ENCODE data around the gene LRRFIP1.
"Not testable (repeated sequence)": the region's sequence is repeated elsewhere in the genome, so short reads cannot be mapped to it uniquely, and the experiment has no call there.

The LRRFIP1 gene

DNA sequence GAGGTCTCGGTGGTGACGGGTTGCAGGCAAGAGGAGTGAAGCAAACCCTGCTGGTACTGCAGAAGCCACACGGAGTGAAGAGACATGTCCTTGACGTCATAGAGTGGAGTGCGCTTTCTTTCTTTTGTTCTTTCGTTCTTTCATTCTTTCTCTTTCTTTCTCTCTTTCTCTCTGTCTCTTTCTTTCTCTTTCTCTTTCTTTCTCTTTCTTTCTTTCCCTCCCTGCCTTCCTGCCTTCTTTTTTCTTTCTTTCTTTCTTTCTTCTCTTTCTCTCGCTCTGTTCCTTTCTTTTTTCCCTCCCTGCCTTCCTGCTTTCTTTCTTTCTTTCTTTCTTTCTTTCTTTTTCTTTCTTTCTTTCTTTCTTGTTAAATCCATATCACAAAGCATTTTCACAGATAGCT lies 39.2 kb downstream of the LRRFIP1 start:
- DNase-seq = no peak

- not testable (repeated sequence) for DNase-seq
Observed at GRCh38 chr2:237667050-237667576, 39.7 kb downstream of the LRRFIP1 start.

DNA sequence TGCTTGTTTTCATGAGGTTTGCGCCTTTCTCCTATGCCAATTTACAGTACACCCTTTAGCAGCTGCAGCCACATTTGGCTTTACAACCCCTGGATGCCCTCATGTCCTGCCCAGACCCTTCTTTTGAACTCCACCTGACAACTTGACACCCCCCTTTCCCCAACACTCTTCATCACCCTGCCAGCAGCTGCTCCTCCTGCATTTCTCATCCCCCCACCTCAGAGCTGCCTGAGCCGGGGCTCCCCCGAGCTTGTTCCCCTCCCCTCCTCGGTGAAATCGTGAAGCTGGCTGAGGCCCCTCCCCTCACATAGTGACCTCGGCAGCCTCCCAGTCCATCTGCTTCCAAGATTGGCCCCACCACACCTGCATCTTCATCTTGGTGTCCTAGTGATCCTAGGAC lies 40.5 kb downstream of the LRRFIP1 start:
- no peak for DNase-seq

DNA sequence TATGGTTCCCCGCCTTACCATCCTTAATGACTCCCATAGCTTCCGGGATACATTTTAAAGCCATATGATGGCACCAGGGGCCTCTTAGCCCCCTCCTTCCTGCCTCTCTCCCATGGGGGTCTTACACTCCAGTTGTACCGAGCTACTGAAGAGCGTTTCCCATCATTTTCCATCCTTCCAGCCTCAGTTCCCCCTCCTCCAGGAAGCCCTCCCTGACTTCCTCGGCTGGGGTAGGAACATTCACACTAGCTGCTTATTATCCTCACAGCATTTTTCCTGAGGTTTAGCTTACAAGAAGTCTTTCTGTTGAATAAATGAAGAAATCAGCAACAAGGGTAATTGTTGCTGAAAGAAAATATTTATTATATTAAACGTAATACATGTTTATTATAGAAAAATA lies 41.1 kb downstream of the LRRFIP1 start:
- DNase-seq = no peak

DNA sequence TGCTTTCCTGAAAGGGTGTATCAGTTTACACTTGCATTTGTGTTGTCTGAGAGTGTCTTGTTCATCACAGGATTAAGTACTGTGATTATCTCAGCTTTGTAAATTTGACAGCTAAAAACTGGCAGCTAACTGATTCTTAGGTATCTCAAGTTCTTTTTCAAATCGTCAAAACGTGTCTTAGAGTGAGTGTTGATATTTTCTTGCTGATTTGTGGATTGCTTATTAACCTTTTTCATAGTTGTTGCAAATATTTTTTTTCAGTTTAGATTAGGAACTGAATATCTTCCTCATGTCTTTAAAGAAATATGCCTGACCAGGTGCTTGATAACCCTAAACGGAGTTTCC lies 41.9 kb downstream of the LRRFIP1 start:
- no peak for DNase-seq

- DNase-seq = no peak
Observed at GRCh38 chr2:237669628-237670392, 42.4 kb downstream of the LRRFIP1 start.

DNA sequence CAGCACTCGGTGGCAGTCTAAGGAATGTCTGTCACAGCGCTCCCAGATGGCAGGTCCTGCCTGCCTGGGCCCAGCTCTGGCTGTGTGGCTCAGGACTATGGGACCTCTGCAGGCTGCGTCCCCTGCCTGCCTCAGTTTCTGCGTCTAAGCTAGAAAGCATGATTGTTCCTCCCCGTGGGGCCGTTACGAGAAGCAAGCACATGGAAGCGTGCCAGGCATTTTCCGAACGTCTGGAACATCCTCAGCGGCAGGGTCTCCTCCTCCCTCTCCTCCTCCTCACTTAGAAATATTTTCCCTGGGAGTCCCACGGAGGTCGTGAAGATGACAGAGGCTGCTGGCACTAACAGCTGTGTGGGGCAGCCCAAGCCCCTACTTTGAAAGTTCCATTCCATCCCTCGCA lies 43.3 kb downstream of the LRRFIP1 start:
- no peak for DNase-seq

DNA sequence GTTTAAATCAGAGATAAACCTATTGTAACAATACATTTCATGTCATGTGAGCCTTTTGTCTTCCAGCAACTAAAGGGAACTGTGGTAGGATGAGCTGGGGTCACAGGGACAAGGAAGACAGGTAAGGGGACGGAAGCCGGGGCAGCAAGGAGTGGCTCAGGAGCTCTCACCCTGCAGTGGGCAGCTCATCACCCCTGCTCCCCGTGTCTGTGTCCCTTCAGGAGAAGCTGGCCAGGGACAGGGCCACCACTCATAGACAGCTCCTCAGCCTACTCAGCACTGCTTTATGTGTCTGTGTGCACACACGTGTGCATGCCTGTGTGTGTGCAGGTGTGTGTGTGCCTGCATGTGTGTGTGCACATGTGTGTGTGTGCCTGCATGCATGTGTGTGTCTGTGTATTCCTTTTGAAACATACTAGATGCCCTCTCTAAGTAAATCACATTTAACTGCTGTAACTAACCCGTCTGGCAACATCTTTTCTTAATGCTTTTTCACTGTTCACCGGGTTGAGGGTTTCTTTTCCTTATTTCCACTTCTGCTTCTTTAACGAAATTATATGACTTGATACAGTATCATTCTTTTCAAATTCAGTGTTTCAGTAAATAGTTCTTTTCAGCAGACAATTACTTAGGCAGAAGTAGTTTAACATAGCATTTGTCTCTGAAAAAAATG lies 44.2 kb downstream of the LRRFIP1 start:
- DNase-seq = no peak

GRCh38 chr2:237672731-237673129 lies 45.3 kb downstream of the LRRFIP1 start:
- DNase-seq = no peak

GRCh38 chr2:237673130-237674001 lies 46.0 kb downstream of the LRRFIP1 start:
- DNase-seq = peak; percentile 92

- DNase-seq = peak; percentile 86
Observed at GRCh38 chr2:237674731-237675276, 47.4 kb downstream of the LRRFIP1 start.

- no peak for DNase-seq
Observed at GRCh38 chr2:237675316-237675715, 47.9 kb downstream of the LRRFIP1 start.

DNA sequence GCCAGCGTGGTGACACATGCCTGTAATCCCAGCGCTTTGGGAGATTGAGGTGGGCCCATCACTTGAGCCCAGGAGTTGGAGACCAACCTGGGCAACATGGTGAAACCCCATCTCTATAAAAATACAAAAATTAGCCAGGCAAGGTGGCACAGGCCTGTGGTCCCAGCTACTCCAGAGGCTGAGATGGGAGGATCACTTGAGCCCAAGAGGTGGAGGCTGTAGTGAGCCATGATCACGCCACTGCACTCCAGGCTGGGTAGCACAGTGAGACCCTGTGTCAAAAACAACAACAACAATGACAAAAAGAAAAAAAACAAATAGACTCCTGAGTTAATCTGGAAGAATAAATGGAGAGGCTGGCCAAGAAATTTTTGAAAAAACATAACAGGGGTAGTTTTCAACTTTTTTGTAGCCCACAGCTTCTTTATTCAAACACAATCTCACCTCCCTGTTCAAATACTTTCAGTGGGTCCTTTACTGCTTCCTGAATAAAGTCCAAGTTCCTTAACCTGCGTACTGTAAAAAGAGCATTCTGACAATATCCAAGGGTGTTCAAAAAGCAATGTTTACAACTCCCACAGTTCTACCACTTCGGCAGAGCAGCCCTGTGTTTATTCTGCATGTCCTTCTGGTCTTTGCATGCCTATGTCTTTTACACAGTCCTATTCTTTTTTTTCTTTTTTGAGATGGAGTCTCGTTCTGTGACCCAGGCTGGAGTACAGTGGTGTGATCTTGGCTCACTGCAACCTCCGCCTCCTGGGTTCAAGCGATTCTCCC lies 53.5 kb downstream of the LRRFIP1 start:
- DNase-seq = no peak

DNA sequence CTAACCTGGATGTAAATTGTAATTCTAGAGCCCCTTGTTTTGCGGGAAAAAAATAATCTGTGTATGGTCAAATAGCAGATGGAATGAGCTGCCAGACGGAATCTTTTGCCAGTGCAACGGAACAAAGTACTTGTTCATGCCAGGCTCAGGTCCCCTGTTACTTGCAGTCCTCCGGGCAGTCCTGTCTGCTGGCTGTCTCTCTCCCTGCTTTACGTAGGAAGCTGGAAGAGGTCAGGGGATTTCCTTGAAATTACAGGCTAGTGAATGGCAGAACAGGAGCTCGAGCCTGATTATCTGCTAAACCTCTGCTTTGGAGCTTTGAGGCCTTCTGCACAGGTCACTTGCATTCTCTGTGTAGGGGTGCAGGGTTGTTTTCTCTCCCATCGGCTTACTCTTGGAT lies 54.8 kb downstream of the LRRFIP1 start:
- DNase-seq = no peak

- DNase-seq = no peak
Observed at GRCh38 chr2:237682856-237683670, 55.7 kb downstream of the LRRFIP1 start.

DNA sequence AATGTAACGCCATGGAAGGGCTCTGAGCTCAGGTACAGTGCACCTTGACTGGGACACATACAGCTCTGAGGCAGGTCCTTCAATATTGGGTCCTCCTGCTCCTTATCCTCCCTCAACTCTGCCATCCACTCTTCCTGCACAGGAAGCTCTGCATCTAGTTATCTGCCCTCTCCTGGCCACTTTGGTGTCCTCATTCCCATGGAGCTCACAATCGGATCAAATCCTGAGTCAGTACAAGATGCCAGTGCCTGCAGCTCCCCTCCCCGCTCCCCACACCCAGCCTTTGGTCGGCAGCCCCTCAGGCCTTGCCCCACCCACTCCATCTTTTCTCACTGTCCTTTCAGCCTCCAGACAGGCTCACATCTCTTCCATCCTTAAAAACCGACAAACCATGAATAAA lies 58.0 kb downstream of the LRRFIP1 start:
- DNase-seq = no peak

- no peak for DNase-seq
Observed at GRCh38 chr2:237686659-237687136, 59.3 kb downstream of the LRRFIP1 start.

DNA sequence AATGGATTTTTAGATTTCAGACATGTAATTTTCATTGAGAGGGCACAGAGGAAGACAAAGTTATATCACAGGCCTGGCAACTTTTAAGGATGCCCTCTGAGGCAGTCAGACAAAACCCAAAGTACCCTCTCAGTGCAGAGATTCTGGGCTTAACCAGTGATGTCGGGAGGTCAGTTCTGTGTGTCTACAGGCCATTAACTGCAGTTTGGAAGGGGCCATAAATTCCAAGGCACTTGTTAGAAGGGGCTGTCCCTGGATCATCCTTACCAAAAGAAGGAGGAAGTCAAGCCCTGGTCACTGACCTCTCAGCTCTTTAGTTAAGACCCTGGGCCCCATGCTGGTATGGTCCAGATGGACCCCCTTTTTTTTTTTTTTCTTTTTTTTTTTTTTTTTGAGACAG lies 60.7 kb downstream of the LRRFIP1 start:
- DNase-seq = no peak

DNA sequence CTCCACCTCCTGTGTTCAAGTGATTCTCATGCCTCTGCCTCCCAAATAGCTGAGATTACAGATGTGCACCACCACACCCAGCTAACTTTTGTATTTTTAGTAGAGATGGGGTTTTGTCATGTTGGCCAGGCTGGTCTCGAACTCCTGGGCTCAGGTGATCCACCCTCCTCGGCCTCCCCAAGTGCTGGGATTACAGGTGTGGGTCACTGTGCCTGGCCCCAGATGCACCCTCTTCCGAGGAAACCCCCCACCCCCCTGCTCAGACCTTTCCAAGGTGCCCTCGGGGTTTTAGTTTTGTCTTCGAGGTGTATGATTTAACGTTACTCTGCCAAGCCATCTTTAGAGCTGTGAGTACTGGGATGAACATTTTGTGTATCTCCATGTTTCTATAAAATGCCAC lies 61.2 kb downstream of the LRRFIP1 start:
- DNase-seq = not testable (repeated sequence)

DNA sequence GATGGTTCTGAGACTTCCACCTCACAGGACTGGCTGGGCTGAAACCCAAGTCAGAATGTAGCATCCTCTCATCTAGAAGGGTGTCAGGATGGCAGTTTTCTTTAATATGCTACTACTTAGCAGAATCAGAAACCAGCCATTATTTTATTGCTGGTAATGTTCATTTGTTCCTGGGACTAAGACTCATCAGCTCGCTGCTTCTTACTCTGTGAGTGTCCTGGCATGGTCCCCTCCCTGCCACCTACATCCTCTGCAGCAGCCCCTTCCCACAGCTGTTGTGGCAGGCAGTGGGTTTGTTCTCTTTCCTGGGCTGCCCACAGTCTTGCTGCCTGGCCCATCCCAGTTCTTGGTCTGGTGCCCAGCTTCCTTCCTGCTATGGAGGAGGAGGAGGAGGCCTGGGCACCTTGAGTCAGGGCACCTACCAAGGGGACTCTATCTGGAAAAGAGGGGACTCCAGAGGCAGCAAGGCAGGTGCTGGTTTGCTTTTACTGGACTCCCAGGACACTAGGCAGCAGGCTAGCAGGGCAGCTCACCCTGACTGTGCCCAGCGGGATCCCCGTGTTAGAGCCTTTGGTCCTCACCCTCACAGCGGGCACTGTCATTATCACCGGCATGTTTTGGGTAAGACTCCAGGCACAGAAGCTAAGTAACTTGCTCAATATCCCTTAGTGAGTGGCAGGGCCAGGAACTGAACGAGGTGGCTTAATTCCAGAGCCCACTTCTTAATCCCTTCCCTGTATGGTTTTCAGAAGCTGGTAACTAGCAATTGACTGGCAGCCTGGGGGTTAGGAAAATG lies 62.1 kb downstream of the LRRFIP1 start:
- DNase-seq = no peak

Data from effector CD4-positive, alpha-beta T cell (primary cell).